Prostate gland (tissue), 2 donors: ENCODE data around the gene GNAI2. TPM values are rescaled to one million over a fixed set of nuclear protein-coding genes. Genes with fewer than 3 reads are reported as not detected.

Experiments used
- DNase-seq: peaks from one replicate; pipeline ENCODE4 v3.0.0-alpha.2; 2019; ENCODE audit warnings: low spot score
- H3K27ac ChIP-seq, 2 donors: fragments of 200-600 bp; sonication (generic); 2 replicates each; pipeline ENCODE4 v1.5.1; 2017 to 2019
- H3K27me3 ChIP-seq: fragments of 200-600 bp; sonication (generic); replicated peaks from 2 replicates; pipeline ENCODE4 v1.5.1; 2019; ENCODE audit not compliant: insufficient read depth
- H3K36me3 ChIP-seq, 2 donors: fragments of 200-600 bp; sonication (generic); 1 replicate in 1 of 2; 2 replicates in 1 of 2; pipeline versions ENCODE4 v1.5.1 to v1.8.1; 2017 to 2019
- H3K4me1 ChIP-seq: fragments of 200-600 bp; sonication (generic); replicated peaks from 2 replicates; pipeline ENCODE4 v1.5.1; 2019
- H3K4me3 ChIP-seq, 2 donors: fragments of 200-600 bp; sonication (generic); 2 replicates each; pipeline ENCODE4 v1.5.1; 2017 to 2019
- H3K9me3 ChIP-seq: fragments of 200-600 bp; sonication (generic); 2 replicates; pipeline ENCODE4 v1.5.1; 2017
- POLR2A ChIP-seq: fragments of 450-650 bp; IDR thresholded peaks from one replicate; pipeline ENCODE4 v1.6.1; 2016; ENCODE audit warnings: antibody characterized with exemption, mild to moderate bottlenecking
- POLR2AphosphoS5 ChIP-seq: sonication (generic); formaldehyde crosslinking; IDR thresholded peaks from one replicate; pipeline ENCODE4 v1.6.1; 2017; ENCODE audit warnings: antibody characterized with exemption
- WGBS: methylation state at CpG from one replicate; pipeline ENCODE4 v1.1.5; 2018; 5-methylcytosine and 5-hydroxymethylcytosine counted together
- intact Hi-C: fragments of 100-400 bp; cut with DNase I; formaldehyde crosslinking; loops from one replicate; pipeline ENCODE4 v1.14.2; 2022
- total RNA-seq, 2 donors: library from RNA; depleted of rRNA; stranded (reverse); fragments of >200 nt; gene quantifications; one replicate each; pipeline ENCODE4 v1.1.0, GENCODE V29; 2016
- TF ChIP-seq, protein P1 (sequence below), 4 experiments: fragments of 200-600 bp in 2 of 4; fragments of 450-650 bp in 2 of 4; sonication (generic) in 2 of 4; IDR thresholded peaks; 1 replicate in 3 of 4; 2 replicates in 1 of 4; pipeline ENCODE4 v1.5.1; 2016 to 2019; ENCODE audit warnings: antibody characterized with exemption in 4 of 4, mild to moderate bottlenecking in 2 of 4, moderate library complexity in 2 of 4

The GNAI2 gene
- total RNA-seq, 2 donors from 2014 or later: 118 to 301 TPM

DNA sequence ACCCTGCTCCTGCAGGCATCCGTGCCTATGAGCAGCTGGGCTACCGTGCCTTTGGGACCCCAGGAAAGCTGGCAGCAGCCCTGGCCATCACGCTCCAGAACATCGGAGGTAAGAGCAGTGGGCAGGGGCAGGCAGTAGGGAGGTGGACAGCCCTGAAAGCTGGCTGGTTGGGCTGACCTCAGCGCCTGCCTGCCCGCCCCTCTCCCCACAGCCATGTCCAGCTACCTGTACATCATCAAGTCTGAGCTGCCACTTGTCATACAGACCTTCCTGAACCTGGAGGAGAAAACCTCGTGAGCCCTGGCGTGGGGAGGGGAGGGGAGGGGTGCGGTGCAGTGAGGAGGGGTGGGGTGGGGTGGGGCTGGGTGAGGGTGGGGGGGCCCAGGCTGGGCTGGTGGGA, 20.5 kb upstream of the GNAI2 start:
- 67% methylated on average over 9 of the region's 9 CpGs for WGBS
- H3K27me3 ChIP-seq: no peaks in the 10 kb centered on the region
- DNase-seq: no peak
- H3K9me3 ChIP-seq: no peaks in the 10 kb centered on the region
- no peaks in the 10 kb centered on the region for H3K4me1 ChIP-seq
- H3K27ac ChIP-seq: no peak overlapping the region
- H3K4me3 ChIP-seq: no peak overlapping the region
- intact Hi-C loops: no loop called here
- TF ChIP-seq POLR2AphosphoS5 (no peak), POLR2A (no peak)
- TF ChIP-seq, protein P1, sequence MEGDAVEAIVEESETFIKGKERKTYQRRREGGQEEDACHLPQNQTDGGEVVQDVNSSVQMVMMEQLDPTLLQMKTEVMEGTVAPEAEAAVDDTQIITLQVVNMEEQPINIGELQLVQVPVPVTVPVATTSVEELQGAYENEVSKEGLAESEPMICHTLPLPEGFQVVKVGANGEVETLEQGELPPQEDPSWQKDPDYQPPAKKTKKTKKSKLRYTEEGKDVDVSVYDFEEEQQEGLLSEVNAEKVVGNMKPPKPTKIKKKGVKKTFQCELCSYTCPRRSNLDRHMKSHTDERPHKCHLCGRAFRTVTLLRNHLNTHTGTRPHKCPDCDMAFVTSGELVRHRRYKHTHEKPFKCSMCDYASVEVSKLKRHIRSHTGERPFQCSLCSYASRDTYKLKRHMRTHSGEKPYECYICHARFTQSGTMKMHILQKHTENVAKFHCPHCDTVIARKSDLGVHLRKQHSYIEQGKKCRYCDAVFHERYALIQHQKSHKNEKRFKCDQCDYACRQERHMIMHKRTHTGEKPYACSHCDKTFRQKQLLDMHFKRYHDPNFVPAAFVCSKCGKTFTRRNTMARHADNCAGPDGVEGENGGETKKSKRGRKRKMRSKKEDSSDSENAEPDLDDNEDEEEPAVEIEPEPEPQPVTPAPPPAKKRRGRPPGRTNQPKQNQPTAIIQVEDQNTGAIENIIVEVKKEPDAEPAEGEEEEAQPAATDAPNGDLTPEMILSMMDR (IDR thresholded peaks at IDR 0.05): no peak
- H3K36me3 ChIP-seq: no peaks in the 10 kb centered on the region

DNA sequence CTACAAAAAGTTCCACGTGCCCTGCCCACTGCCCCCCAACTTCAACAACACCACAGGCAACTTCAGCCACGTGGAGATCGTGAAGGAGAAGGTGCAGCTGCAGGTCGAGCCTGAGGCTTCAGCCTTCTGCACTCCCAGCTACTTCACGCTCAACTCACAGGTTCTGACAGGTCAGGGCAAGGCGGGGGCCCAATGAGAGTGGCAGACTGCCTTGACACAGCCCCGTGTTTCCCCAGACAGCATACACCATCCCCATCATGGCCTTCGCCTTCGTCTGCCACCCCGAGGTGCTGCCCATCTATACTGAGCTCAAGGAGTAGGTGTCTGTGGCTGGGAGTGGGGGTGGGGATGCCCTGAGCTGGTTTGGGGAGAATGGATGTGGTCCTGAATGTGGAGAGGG, 18.3 kb upstream of the GNAI2 start:
- no peak overlapping the region for H3K27ac ChIP-seq
- 67% methylated on average over 10 of the region's 10 CpGs for WGBS
- H3K4me1 ChIP-seq: no peaks in the 10 kb centered on the region
- no peak overlapping the region for H3K4me3 ChIP-seq
- DNase-seq: no peak
- intact Hi-C loops: no loop called here
- no peaks in the 10 kb centered on the region for H3K36me3 ChIP-seq
- no peak for TF ChIP-seq POLR2AphosphoS5
- TF ChIP-seq POLR2A: no peak
- TF ChIP-seq, protein P1 (IDR thresholded peaks at IDR 0.05): no peak
- no peaks in the 10 kb centered on the region for H3K27me3 ChIP-seq
- no peaks in the 10 kb centered on the region for H3K9me3 ChIP-seq

DNA sequence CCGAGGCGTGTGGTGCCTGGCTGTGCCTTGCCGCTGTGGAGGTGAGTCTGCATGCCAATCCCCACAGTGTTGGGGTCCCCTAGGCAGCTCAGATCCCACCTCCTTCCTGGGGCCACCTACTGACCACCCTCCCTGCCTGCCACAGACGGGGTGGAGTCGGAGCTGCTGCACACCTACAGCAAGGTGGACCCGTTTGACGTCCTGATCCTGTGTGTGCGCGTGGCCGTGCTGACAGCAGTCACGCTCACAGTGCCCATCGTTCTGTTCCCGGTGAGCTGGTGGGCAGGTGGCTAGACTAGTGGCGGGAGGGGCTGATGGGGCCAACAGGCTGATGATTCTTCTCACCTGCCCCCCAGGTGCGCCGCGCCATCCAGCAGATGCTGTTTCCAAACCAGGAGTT, 17.6 kb upstream of the GNAI2 start:
- H3K9me3 ChIP-seq: no peaks in the 10 kb centered on the region
- H3K4me3 ChIP-seq: no peak overlapping the region
- no peak overlapping the region for H3K27ac ChIP-seq
- H3K27me3 ChIP-seq: no peaks in the 10 kb centered on the region
- DNase-seq: no peak
- intact Hi-C loops: no loop called here
- no peaks in the 10 kb centered on the region for H3K4me1 ChIP-seq
- no peaks in the 10 kb centered on the region for H3K36me3 ChIP-seq
- WGBS: 88% methylated on average over 17 of the region's 17 CpGs
- TF ChIP-seq, protein P1 (IDR thresholded peaks at IDR 0.05): no peak
- TF ChIP-seq POLR2AphosphoS5 (no peak), POLR2A (no peak)

DNA sequence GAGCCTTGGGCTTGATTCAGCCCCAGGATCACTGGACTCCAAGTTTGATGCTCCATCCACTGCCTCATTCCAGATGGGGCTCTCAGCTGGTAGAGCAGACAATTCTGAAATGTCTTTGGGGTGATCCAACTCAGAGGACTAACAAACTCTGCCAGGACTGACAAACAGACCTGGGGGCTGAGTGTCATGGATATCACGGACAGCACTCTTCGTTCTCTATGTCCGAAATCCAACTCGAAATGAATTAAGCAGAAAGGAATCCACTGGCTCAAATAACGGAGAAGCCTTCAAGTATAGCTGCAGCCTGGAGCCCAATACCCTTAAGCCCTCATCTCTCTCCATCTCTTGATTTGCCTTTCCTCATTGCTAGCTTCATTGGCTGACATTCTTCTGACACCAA, 16.7 kb upstream of the GNAI2 start:
- intact Hi-C loops: no loop called here

DNA sequence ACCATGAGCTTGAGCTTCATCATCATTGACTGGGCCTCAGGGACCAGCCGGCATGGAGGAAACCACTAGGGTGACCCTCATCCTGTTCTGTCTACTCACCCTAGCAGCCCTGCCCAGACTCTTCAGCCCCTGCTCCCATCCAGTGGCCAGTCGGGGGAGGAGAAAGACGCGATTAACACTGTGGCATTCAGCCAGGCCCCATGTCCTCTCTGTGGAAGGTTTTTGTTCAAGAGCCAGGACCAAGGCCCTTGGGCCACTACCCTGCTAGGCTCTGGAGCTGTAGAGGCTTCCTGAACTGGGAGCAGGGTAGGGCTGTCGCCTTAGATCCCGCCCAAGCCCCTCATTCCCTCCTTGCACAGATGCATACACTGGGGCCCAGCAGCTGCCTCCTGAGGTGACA, 15.9 kb upstream of the GNAI2 start:
- no peaks in the 10 kb centered on the region for H3K36me3 ChIP-seq

More for the DNA sequence above, 16.7 kb upstream of the GNAI2 start:
- no peak overlapping the region for H3K27ac ChIP-seq
- no peaks in the 10 kb centered on the region for H3K27me3 ChIP-seq
- TF ChIP-seq POLR2AphosphoS5: no peak
- TF ChIP-seq, protein P1 (IDR thresholded peaks at IDR 0.05): no peak
- TF ChIP-seq POLR2A: no peak
- no peak for DNase-seq
- H3K4me1 ChIP-seq: no peaks in the 10 kb centered on the region
- no peak overlapping the region for H3K4me3 ChIP-seq
- 91% methylated on average over 5 of the region's 5 CpGs for WGBS
- no peaks in the 10 kb centered on the region for H3K9me3 ChIP-seq
- no peaks in the 10 kb centered on the region for H3K36me3 ChIP-seq

More for the DNA sequence above, 15.9 kb upstream of the GNAI2 start:
- TF ChIP-seq, protein P1 (IDR thresholded peaks at IDR 0.05): no peak
- TF ChIP-seq POLR2A (no peak), POLR2AphosphoS5 (no peak)
- DNase-seq: no peak
- H3K27me3 ChIP-seq: no peaks in the 10 kb centered on the region
- no peaks in the 10 kb centered on the region for H3K4me1 ChIP-seq
- no peak overlapping the region for H3K27ac ChIP-seq
- H3K4me3 ChIP-seq: no peak overlapping the region
- WGBS: 77% methylated on average over 6 of the region's 6 CpGs
- intact Hi-C loops: no loop called here
- H3K9me3 ChIP-seq: no peaks in the 10 kb centered on the region
